IMR-90 (cell line): Measurements from ENCODE around the gene POLR3A. TPM values are rescaled to one million over a fixed set of nuclear protein-coding genes. Genes with fewer than 3 reads are reported as not detected.
A peak's percentile ranks its signal among the peaks of the same experiment; 100 is the strongest.

Experiments used
- ATAC-seq: fragments of 200-7000 bp; cut with Tn5 transposase; 2 replicates; pipeline ENCODE4 v1.9.1; 2020; ENCODE audit warnings: low read depth, mild to moderate bottlenecking, moderate library complexity
- BruUV-seq: library from RNA; stranded (reverse); fragments of 400-500 nt; replicated peaks from 2 replicates; lab custom pipeline; 2021; lab: Mats Ljungman, UMichigan
- CTCF ChIA-PET: fragments of 300-600 bp; formaldehyde crosslinking; extraction: SDS; loops from one replicate; lab custom pipeline; 2021; ENCODE audit warnings: antibody characterized with exemption; lab: Yijun Ruan, JAX
- POLR2A ChIA-PET: fragments of 300-600 bp; sonication (Branson Sonifier 250); formaldehyde crosslinking; loops from one replicate; lab custom pipeline; 2022; ENCODE audit warnings: antibody characterized with exemption; ENCODE audit not compliant: unreplicated experiment; lab: Charles Lee
- DNase-seq: peaks from one replicate; pipeline ENCODE4 v3.0.0; 2013
- H2AFZ ChIP-seq: replicated peaks from 2 replicates; pipeline ENCODE3; 2013; ENCODE audit warnings: low read length, mild to moderate bottlenecking; ENCODE audit not compliant: poor library complexity
- H2AK5ac ChIP-seq: 2 replicates; pipeline ENCODE4 v1.6.1; 2013; ENCODE audit warnings: low read depth, low read length, inconsistent platforms
- H2AK9ac ChIP-seq: replicated peaks from 2 replicates; pipeline ENCODE3; 2013; ENCODE audit warnings: mild to moderate bottlenecking, low read depth, low read length, moderate library complexity; ENCODE audit not compliant: poor library complexity
- H2BK120ac ChIP-seq: 2 replicates; pipeline ENCODE4 v1.6.1; 2013; ENCODE audit warnings: low read depth, low read length, inconsistent platforms
- H2BK15ac ChIP-seq: 3 replicates; pipeline ENCODE4 v1.6.1; 2013; ENCODE audit warnings: low read depth, low read length, inconsistent platforms
- H2BK20ac ChIP-seq: 2 replicates; pipeline ENCODE4 v1.6.1; 2013; ENCODE audit warnings: low read depth, mild to moderate bottlenecking, inconsistent platforms, low read length, moderate library complexity
- H2BK5ac ChIP-seq: 2 replicates; pipeline ENCODE4 v1.6.1; 2013; ENCODE audit warnings: mild to moderate bottlenecking, low read depth, low read length, inconsistent platforms; ENCODE audit not compliant: poor library complexity, severe bottlenecking
- H3K14ac ChIP-seq: replicated peaks from 2 replicates; pipeline ENCODE4 v1.6.1; 2013; ENCODE audit warnings: low read depth, low read length, inconsistent platforms
- H3K18ac ChIP-seq: 2 replicates; pipeline ENCODE4 v1.6.1; 2013; ENCODE audit warnings: low read depth, low read length, control low read depth
- H3K23ac ChIP-seq: 2 replicates; pipeline ENCODE4 v1.6.1; 2013; ENCODE audit warnings: low read depth, low read length, inconsistent platforms
- H3K27ac ChIP-seq: 2 replicates; pipeline ENCODE4 v1.5.1; 2013; ENCODE audit warnings: mild to moderate bottlenecking, control low read depth, low read length; ENCODE audit not compliant: insufficient read depth
- H3K27me3 ChIP-seq: 2 replicates; pipeline ENCODE4 v1.6.1; 2013; ENCODE audit warnings: low read length; ENCODE audit not compliant: control insufficient read depth, insufficient read depth
- H3K36me3 ChIP-seq: 2 replicates; pipeline ENCODE4 v1.6.1; 2013; ENCODE audit warnings: low read length, mixed read lengths; ENCODE audit not compliant: control insufficient read depth, insufficient read depth
- H3K4ac ChIP-seq: 2 replicates; pipeline ENCODE4 v1.6.1; 2013; ENCODE audit warnings: low read depth, low read length, inconsistent platforms
- H3K4me1 ChIP-seq: 2 replicates; pipeline ENCODE4 v1.6.1; 2013; ENCODE audit warnings: low read length, mixed read lengths; ENCODE audit not compliant: control insufficient read depth, insufficient read depth
- H3K4me2 ChIP-seq: 2 replicates; pipeline ENCODE4 v1.6.1; 2013; ENCODE audit warnings: low read depth, mild to moderate bottlenecking, control low read depth, low read length, moderate library complexity
- H3K4me3 ChIP-seq: 2 replicates; pipeline ENCODE4 v1.5.1; 2013; ENCODE audit warnings: low read depth, mild to moderate bottlenecking, control low read depth, low read length, moderate library complexity; ENCODE audit not compliant: insufficient read depth
- H3K56ac ChIP-seq: 2 replicates; pipeline ENCODE4 v1.6.1; 2013; ENCODE audit warnings: low read length, inconsistent platforms; ENCODE audit not compliant: insufficient read depth; ENCODE audit errors: extremely low read depth
- H3K79me1 ChIP-seq, 2 experiments: 2 replicates each; pipeline ENCODE4 v1.6.1; 2013; ENCODE audit warnings: low read length in 2 of 2, inconsistent platforms in 1 of 2, low read depth in 1 of 2
- H3K9ac ChIP-seq: 2 replicates; pipeline ENCODE4 v1.6.1; 2013; ENCODE audit warnings: low read depth, low read length, control low read depth
- H3K9me1 ChIP-seq: 2 replicates; pipeline ENCODE4 v1.6.1; 2013; ENCODE audit warnings: low read length, inconsistent platforms; ENCODE audit not compliant: insufficient read depth
- H3K9me3 ChIP-seq: 2 replicates; pipeline ENCODE4 v1.6.1; 2013; ENCODE audit warnings: low read length; ENCODE audit not compliant: control insufficient read depth, insufficient read depth
- H4K20me1 ChIP-seq: 2 replicates; pipeline ENCODE4 v1.6.1; 2013; ENCODE audit warnings: low read length, inconsistent platforms; ENCODE audit not compliant: insufficient read depth
- H4K5ac ChIP-seq: 2 replicates; pipeline ENCODE4 v1.6.1; 2013; ENCODE audit warnings: mild to moderate bottlenecking, low read depth, low read length, control low read depth
- H4K8ac ChIP-seq, 2 experiments: 2 replicates each; pipeline ENCODE4 v1.6.1; 2013; ENCODE audit warnings: low read depth in 2 of 2, low read length in 2 of 2, control low read depth in 1 of 2, inconsistent platforms in 1 of 2
- H4K91ac ChIP-seq: 2 replicates; pipeline ENCODE4 v1.6.1; 2013; ENCODE audit warnings: low read depth, low read length, inconsistent platforms; ENCODE audit not compliant: insufficient read depth
- MAZ ChIP-seq: IDR thresholded peaks from 2 replicates; pipeline ENCODE4 v1.6.1; 2012; ENCODE audit warnings: low read depth, mild to moderate bottlenecking, low read length, improper control_type of control experiment, moderate library complexity, borderline replicate concordance
- MXI1 ChIP-seq: IDR thresholded peaks from 2 replicates; pipeline ENCODE4 v1.6.1; 2012; ENCODE audit warnings: low read depth, mild to moderate bottlenecking, low read length, moderate library complexity, borderline replicate concordance
- POLR2A ChIP-seq: IDR thresholded peaks from 2 replicates; pipeline ENCODE4 v1.6.1; 2012; ENCODE audit warnings: mild to moderate bottlenecking, low read depth, low read length
- RCOR1 ChIP-seq: IDR thresholded peaks from 2 replicates; pipeline ENCODE4 v1.6.1; 2012; ENCODE audit warnings: mild to moderate bottlenecking, low read length, improper control_type of control experiment; ENCODE audit not compliant: insufficient replicate concordance
- SMC3 ChIP-seq: fragments of 150-350 bp; IDR thresholded peaks from 2 replicates; pipeline ENCODE4 v1.6.1; 2016; ENCODE audit warnings: low read depth, mild to moderate bottlenecking, antibody characterized with exemption, low read length, moderate library complexity
- WGBS, 2 experiments: methylation state at CpG; one replicate each; pipeline versions ENCODE4 v1.1.5 to v1.1.7; 2013; ENCODE audit warnings: missing lambda C conversion rate in 2 of 2; ENCODE audit not compliant: insufficient read length in 1 of 2; ENCODE audit errors: extremely low coverage in 2 of 2; 5-methylcytosine and 5-hydroxymethylcytosine counted together
- dilution Hi-C: fragments of 300-500 bp; cut with HindIII; formaldehyde crosslinking; loops from one replicate; pipeline ENCODE4 v1.14.3; 2018; ENCODE audit warnings: low sequenced_read_pairs; ENCODE audit not compliant: unreplicated experiment
- in situ Hi-C: fragments of 300-500 bp; cut with MboI; formaldehyde crosslinking; loops from 3 replicates; pipeline ENCODE4 v1.14.3; 2019; ENCODE audit warnings: low sequenced_read_pairs, inconsistent platforms, mixed read lengths
- intact Hi-C: fragments of 100-400 bp; cut with micrococcal nuclease; formaldehyde crosslinking; loops from 2 replicates; pipeline ENCODE4 v1.10.0; 2022
- polyA plus RNA-seq, 3 experiments: library from polyadenylated mRNA; depleted of rRNA; stranded (reverse); fragments of >200 nt; gene quantifications; 2 replicates each; pipeline ENCODE4 v1.2.3, GENCODE V29; 2012; ENCODE audit warnings: low replicate concordance in 1 of 3
- total RNA-seq: library from RNA; depleted of rRNA; stranded (reverse); fragments of >200 nt; gene quantifications from 2 replicates; pipeline ENCODE4 v1.2.3, GENCODE V29; 2012

The POLR3A gene
- total and polyA plus RNA-seq, 2 of the 4 experiments (the other 2 are of a cell fraction) = 11.9 to 24.4 TPM

- no peak for ATAC-seq
- peaks cover 12% of the 10 kb centered on the region for H3K4me1 ChIP-seq
- no peak overlapping the region for H4K8ac ChIP-seq
- H2BK15ac ChIP-seq = no peak overlapping the region
- H3K18ac ChIP-seq = no peak overlapping the region
- no CpG with 5 or more reads among the region's 2 CpGs for WGBS, 2 experiments
- no peak overlapping the region for H2BK120ac ChIP-seq
- CTCF ChIA-PET = no interaction called here
- POLR2A ChIA-PET = no interaction called here
- no peaks in the 10 kb centered on the region for H3K9me3 ChIP-seq
- dilution Hi-C loops (no loop called here), intact Hi-C loops (loop anchor here (10.0 kb wide), 1 partner anchor 713 kb away; no protein-coding TSS in a partner anchor), in situ Hi-C loops (loop anchor here (10.0 kb wide), 2 partner anchors 263 to 1033 kb away; no protein-coding TSS in a partner anchor)
- no peak overlapping the region for H3K4me2 ChIP-seq
- H3K79me1 ChIP-seq = peaks cover 27 to 68% of the 10 kb centered on the region in 2 experiments
- H3K27ac ChIP-seq = no peak overlapping the region
- H4K20me1 ChIP-seq = peaks cover 77% of the 10 kb centered on the region
- no peak overlapping the region for H2AK9ac ChIP-seq
- peaks cover 45% of the 10 kb centered on the region for H3K36me3 ChIP-seq
- DNase-seq = no peak
- no peak overlapping the region for H3K56ac ChIP-seq
- H3K14ac ChIP-seq = no peak overlapping the region
- H3K27me3 ChIP-seq = no peaks in the 10 kb centered on the region
- H2BK20ac ChIP-seq = no peak overlapping the region
- TF ChIP-seq POLR2A (0 out of 2 replicates have a peak, but pooled peaks have one; percentile 26), SMC3 (no peak), MXI1 (no peak), MAZ (no peak), RCOR1 (no peak)
- H3K9me1 ChIP-seq = peaks cover 28% of the 10 kb centered on the region
- no peak overlapping the region for H4K5ac ChIP-seq
- H3K4ac ChIP-seq = no peak overlapping the region
- H2BK5ac ChIP-seq = no peak overlapping the region
- H3K23ac ChIP-seq = no peak overlapping the region
- H2AFZ ChIP-seq = no peak overlapping the region
- no TSS peak for BruUV-seq
- H3K4me3 ChIP-seq = no peak overlapping the region
- no peak overlapping the region for H2AK5ac ChIP-seq
- no peak overlapping the region for H4K91ac ChIP-seq
- no peak overlapping the region for H3K9ac ChIP-seq
Measured at GRCh38 chr10:78042058-78042751, 12.9 kb upstream of the POLR3A start.
